CD4-positive, alpha-beta T cell treated with Interleukin-12 subunit alpha and Interleukin-12 subunit beta, for 1 hour (primary cell): ENCODE measurements around the gene MYBBP1A.

Source experiments
- DNase-seq: peaks from one replicate; pipeline ENCODE4 v3.0.0-alpha.2; 2020

MYBBP1A gene

DNA sequence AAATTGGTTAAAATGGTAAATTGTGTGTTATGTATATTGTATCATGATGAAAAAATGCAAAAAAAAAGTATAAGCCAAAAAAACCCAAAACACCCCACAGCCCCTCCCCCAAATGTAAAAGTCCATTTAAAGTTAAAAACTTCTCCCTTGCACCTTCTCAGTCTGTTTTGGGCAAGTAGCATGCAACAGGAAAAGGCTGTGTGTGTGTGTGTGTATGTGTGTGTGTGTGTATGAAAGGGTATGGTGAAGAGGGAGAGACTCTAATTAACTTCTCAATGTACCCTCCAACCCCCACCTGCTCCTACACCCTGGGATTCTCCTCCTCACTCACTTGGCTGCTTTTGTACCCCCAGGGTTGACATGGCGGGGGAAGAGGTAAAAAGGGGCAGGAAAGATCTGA is 14.4 kb upstream of the MYBBP1A start:
- no peak for DNase-seq

DNA sequence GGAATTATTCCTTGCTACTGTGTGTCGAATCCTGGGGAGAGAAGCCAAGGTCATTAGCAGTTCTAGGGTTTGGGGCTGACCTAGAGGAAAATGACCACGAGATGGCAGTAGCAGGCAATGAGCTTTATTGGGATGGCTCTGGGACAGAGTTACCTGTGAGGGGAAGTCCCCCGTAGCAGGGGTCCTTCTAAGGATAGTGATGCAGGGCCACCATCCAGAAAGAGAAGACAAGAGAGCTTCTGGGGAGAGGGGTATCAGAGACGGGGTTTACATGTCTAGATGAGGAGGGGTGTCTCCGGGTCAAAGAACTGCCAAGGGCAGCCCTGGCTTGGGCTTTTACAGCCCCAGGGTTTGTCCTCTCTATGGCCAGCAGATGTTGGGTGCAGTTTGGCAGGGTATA is 11.6 kb upstream of the MYBBP1A start:
- peak; percentile 40 for DNase-seq

DNA sequence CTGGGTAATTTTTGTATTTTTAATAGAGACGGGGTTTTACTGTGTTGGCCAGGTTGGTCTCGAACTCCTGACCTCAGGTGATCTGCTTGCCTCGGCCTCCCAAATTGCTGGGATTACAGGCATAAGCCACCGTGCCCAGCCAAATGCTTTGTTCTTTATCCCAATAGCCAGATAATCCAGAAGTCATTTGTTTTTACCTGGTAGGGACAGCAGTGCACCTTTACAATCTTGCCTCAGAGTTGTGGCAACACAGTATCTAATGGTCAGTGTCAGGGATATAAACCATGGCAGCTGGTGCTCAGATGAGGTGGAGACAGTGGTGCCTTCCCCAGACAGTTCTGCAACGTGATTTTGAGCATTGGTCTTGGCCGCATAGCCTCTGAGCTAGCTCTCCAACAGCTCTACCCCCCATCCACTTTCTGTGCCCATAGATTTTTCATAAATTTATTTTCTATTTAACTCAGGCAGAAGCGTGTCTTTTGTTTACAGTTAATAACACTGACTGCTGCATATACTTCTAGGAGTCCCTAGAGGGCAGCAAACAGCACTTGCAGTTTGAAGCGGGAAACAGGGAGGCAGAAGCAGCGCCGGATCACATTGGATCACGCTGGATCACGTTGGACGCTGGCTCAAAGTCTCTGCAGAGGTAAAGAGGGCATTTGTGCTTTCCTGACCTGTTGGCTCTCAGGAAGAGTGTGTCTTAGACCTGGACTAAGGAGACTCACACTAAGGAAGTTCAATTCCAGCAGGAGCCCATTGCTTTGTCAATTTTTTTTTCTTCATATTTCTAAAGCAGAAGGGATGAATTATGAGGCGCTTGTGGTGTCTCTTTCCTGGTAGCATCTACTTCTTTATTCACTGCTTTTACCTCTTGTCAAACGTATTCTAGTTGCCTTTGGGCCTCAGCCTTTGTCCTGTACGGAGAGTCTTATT is 10.3 kb upstream of the MYBBP1A start:
- peak; percentile 67 for DNase-seq

DNA sequence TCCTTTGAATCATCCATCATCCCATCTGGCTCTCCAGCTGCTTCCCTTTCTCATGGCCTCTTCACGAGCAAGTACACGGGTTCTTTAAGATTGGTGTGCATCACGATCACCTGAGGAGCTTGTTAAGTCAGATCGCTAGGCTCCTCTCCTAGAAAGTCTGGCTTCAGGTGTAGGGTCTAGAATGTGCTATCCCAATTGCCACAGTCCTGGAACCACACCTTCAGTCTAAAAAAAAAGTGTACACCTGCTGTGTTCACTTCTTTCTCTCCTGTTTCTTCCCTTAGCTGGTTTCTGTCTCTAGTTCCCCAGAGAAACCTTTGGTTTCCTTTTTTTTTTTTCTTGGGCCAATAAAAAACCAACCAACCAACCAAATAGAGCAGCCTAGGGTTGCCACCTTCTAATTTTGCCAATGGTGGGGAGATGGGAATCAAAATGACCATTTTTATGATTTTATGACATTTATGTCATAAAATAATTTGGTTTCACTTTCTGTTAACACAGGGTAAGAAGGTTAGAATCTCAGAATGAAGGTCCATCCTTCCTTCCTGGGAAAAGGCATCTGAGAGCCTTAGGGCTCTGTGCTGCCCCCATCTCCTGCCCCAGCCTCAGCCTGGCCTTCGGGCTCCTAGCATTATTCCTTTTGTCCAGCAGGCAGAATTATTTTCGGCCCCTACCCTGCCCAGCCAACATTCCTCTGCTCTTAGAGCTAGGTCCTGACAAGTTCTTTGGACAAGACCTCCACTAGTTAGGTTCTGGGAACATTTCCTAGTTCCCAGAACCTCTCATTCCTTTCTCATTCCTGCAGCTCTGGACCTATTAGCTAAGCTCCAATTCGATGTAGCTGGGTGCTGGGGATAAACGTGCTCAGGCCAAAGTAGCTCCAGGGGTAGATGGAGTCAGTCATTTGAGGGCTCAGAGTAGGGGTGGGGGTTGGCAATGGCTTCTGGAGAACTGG is 7.1 kb upstream of the MYBBP1A start:
- DNase-seq, result no peak

DNA sequence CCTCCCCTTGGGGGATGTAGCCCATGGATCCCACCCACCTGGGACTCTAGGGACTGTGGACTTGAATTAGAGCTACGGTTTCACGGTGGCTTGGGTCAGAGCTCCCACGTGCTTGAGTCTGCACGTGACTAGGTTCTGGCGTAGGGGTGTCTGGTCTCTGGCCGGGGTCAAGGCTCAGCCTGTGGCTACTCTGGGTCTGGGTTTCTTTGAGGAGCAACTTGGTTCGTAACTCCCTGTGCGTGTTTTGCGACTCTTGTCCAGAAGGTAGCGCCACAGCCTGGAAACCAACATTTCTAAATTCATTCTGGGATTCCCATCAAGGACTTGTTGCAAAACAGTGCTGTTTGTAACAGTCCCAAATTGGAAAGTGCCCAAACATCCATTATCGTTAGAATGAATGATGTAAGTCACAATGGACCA is 5.7 kb upstream of the MYBBP1A start:
- no peak for DNase-seq

DNA sequence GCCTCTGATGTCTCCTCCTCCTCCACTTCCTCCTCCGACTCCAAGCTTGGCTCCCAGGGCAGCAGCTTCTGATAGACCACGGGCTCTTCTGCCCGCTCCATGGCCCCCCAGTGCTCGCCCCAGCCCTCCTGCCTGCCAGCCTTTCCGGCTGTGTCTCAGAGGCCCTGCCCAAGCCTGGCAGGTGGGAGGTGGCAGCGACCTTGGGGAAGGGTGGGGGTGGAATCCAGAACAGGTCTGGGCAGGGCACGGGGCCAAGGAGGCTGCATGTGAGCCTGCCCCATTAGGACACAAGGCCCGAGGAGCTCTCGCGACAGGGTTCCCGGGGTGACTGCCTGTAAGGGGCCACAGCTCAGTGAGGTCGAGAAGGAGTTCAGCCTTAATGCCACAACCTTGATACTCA is 5.2 kb upstream of the MYBBP1A start, which contains the start of gene GGT6:
TSS of gene GGT6 (minus strand) at position 157 of the 400 bp plus-strand sequence. CDS start at position 101, 56 bp downstream.
- DNase-seq, result no peak

DNA sequence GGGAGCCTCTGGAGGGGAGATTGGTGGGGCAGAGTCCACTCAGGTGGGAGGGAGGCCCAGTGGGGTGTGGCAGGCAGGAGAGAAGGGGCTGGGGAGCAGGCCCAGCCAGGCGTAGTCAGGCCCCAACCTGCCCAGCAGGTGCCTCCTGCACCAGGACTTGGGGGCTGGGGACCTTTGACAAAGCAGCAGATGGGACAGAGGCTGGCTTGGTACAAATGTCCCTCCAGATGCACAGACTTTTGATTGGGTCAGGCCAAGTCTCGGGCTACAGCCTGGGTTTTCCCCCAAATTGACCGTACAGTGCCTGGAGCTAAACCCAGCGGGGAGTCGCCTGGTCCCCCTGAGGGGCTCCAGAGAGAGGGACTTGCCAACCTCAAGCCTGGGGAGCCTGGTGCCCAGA is 4.8 kb upstream of the MYBBP1A start:
- no peak for DNase-seq

DNA sequence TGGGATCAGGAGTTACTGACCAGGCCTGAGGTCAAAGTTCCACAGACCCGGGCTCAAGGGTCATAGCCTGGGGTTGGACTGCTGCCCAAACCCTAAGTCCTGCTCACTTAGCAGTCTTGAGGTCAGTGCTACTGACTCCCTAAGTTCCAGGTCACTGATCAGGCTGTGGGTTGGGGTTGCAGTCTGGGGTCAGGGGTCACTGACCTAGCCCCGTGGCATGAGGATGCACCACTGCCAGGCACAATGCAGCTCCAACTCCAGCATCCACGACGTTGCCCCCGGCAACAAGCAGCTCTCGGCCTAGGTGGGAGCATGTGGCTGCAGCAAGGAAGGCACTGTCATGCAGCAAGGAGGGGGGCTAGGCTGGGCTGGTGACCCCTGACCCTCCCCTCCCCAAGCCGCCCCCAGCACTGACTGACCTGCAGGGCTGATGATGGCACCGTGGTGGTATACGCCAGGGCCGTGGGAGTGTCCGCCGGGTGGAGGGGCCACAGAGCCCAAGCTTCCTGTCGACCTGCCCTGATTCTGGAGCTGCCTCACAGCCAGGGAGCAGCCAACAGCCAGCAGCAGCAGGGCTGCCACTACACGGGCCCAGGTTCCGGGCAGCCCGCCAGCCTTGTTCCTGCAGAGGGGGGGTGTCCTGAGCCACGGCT is 4.1 kb upstream of the MYBBP1A start:
- DNase-seq, result no peak

DNA sequence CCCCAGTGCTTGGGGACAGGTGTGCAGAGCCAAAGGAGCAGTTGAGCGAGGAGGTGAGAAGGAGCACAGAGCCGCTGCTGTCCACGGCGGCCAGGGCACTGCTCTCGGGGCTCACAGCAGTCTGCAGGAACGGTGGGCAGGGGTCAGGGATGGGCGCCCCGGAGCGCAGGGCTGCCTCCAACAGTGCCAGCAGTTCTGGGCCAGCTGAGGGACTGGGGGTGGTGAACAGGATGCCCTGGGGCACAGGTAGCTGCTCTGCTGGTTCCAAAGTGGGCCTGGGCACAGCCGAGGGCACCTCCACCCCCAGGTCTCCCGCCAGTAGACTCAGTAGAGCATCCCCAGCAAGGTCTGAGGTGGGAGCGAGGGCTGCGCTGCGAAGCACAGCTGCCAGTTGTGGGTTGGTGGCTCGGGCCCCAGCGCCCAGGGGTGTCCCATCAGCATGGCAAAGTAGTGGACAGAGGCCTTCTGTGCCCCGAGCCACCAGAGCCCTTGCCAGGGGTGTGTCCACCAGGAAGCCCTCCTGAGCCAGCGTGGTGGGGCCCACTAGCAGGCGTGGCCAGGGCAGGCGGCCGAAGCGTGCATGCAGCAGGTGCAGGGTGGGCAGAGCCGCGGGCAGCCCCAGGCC is 3.3 kb upstream of the MYBBP1A start:
- no peak for DNase-seq

DNA sequence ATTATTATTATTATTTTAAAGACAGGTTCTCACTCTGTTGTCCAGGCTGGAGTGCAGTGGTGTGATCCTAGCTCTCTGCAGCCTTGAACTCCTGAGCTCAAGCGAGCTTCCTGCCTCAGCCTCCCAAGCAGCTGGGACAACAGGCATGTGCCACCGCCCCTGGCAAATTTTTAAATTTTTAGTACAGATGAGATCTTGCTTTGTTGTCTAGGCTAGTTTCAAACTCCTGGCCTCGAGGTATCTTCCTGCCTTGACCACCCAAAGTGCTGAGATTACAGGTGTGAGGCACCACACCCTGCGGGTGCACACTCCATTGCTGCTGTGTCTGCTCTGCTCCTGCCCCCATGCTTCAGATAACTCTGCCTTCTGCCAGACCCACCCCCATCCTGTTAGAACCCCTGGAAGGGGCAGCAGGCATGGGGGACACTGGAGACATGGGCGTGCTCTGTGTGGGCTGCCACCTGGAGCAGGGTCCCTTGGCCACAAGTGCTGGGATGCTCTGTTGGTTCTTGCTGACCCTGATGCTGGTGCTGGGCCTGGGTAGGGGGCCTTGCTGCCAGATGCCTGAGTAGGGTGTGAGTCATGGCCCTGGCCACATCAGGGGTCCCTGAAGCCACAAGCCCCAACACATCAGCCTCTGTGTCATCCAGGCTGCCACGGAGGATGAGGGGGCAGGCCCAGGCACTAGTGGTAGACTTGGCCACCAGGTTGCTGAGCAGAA is 2.6 kb upstream of the MYBBP1A start:
- no peak for DNase-seq

DNA sequence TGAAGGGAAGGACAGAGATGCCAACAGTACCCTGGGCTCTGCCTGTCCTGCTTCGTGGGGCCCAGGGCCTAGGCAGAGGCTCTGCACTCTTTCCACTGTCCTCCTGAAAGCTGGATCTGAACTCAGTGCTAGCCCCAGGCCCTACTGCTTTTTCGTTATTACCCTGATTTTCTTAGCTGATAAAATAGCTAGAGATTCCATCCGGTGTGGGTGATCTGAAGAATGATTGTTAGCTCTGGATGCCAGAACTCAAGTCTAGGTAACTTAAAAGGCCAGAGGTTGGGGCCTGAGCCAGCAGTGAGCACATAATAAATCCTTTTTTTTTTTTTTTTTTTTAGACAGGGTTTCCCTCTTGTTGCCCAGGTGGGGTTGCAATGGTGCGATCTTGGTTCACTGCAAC is 1.8 kb upstream of the MYBBP1A start:
- no peak for DNase-seq

DNA sequence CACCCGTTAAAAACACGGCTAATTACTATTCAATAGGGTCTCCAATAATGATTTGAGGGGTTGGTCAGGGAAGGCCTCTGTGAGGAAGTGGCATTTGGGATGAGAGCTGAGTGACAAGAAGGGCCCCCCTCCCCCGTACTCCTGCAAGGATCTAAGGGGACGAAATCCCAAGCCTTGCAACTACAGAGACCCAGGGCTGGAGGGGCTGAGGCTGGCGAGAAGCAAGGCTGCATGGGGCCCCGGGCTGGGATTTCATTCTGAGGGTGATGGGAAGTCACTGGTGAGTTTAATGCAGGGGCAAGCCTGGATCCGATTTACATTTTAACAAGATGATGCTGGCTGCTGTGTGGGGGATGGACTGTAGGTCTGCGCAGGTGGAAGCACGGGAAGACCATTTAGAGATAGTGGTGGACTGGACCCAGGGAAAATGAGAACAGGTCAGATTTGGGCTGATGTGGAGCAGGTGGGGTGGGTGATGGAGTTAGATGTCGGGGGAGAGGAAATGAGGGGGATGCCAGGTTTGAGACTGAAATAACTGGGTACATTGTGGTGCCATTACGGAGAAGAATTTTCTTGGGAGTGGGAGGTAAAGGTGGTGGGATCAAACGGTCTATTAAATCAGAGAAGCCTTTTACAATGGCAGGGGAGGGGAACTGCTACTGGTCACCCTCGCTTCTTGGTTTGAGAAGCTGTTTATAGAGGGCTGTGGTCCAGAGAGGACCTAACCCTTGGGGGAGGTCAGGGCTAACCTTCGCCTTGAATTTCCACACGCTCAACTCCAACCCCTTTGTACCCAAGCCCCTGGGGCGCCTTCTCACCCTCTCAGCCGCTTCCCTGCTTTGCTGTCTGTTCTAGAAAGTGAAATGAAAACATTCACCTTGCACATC is 932 bp upstream of the MYBBP1A start:
- no peak for DNase-seq

DNA sequence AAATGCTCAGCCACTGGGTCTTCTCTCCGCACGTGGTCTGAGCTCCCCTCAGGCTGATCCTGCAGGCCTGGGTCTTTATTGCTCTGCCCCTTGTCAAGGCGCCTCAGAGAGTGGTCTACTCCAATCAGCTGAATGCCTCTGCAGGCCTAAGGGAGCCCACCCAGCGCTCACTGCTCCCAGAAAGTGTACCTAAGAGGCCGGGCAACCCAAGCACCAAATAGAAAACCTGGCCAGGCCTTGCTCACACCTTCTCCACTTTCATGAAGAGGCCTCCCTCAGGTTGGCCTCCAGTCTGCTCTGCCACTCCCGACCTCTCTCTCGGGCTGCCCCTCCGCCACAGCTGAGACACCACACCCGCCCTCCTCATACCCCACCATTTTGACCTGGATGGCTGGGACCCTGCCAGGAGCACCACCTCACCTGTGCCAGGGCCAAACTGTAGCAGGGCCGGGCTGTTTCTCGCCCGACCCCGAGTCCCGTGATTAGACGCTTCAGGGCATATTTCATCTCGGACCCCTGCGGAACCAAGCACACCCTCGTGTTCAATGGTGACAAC is 665 bp downstream of the MYBBP1A start:
- DNase-seq, result no peak

DNA sequence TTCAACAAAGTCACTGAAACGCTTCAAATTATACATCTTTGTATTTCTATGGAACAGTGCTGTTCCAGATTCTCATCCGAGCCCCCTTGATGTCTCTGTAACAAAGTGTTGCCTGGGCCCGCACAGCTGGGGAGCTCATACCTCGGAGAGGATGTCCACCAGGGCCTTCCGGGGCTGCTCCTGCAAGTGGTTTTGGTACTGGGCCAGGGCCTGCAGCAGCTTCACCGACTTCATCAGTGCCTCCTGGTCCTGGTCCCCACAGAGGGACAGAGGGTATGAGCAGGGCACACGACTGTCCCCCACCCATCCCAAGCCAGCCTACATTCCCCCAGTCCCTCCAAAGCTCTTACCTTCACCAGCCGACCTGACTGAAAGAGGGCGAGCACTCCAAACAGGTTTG is 1.5 kb downstream of the MYBBP1A start:
- DNase-seq, result no peak

DNA sequence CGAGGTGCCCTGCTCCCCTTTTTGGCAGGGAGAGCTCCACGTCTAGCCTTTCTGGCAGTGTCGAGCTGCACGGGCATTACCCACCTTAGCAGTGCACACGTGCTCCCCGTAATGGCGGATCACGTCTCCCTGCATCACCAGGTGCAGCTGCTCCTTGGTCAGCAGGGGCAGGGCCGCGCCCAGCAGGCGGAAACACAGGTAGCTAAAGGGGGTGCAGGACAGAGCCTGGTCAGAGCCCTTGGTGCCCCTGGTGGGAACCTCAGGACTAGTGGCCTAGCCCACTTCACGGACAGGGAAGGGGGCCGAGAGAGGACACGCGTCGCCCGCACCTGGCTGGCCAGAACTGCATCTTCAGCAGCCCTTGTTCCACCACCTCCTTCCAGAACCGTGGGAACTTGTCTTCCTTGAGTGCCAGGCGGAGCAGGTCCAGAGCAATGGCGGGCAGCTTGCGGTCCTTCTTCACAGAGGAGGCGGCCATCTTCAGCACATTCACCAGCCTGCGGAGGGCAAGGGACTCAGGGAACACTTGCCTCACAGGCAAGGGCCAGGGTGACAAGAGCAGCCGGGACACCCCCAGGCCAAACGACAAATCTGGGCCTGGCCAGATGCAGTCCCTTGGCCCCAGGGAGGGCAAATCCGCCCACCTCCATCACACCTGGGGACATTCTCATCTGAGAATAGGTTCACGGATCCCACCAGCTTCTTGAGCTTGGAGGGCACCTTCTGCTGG is 3.2 kb downstream of the MYBBP1A start:
- DNase-seq, result no peak

DNA sequence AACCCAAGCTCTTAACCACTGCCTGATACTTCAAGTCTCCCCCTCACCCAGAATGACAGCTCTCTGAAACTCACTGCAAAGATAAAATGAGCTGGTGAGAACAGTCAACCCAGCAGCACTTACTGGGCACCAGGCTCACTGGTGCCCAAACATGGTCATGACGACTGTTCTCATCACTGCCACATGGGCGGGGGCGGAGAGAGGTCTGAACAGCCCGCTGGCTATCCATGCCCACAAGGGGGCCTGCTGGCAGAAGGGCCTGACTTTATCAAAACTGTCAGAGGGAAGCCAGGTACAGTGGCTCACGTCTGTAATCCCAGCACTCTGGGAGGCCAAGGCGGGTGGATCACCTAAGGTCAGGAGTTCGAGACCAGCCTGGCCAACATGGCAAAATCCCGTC is 4.0 kb downstream of the MYBBP1A start:
- no peak for DNase-seq

DNA sequence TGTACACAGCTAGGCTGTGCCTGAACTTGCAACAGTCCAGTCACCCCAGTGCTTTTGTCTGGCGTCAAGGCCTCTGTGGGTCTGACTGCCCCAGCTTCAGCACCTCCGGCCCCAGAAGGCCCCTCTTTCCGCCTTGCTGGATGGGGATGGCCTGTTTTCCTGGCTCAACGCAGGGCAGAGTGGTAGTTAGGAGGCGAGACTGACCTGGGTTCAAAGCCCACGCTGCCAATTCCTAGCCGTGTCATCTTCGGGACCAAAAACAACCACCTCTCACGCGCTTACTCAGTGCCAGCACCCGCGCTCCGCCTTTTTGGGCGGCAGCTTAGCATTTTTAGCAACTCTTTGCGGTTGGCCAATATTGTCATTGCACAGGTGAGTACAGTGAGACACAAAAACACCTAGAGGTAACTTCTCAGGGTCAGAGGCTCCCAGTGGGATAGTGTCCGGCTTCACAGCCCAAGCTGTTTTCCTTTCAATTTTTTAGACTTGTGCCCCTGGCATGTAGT is 4.6 kb downstream of the MYBBP1A start:
- DNase-seq, result no peak

DNA sequence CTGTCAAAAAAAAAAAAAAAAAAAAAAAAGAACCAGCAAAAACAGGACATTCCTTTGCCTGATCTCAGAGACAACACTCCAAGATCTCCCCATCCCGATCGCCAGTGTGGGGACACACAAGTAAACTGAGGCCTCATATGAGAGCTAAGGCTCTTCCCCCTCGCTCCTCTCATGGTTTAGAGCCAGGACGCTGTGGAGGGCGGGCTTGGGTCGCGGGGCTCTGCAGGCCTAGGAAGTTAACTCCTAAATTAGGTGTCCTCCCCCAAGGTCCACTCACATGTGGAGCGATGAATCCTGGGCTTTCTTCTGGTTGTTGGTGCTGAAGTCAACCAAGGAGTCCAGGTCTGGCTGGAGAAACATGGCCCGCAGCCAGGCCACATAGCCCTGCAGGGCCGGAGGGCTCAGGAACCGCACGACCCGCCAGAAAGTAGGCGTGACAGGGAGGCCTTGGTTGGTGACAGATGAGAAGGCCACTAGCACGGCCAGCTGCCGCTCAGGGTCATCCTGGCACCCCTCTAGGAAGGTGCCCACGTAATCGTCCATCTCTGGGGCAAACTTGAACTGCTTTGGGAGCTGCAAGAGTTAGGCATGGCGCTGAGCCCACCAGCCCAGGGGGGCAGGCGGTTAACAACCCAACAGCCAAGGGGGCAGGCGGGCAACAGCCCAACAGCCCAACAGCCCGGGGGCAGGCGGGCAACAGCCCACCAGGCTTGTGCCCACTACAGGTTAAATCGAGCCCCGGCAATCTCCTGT is 5.2 kb downstream of the MYBBP1A start:
- DNase-seq, result no peak
